CD1c-positive myeloid dendritic cell (primary cell): ENCODE data around the gene ART5.
"Not testable (repeated sequence)": the region's sequence is repeated elsewhere in the genome, so short reads cannot be mapped to it uniquely, and the experiment has no call there.

Source experiments
- DNase-seq: peaks from one replicate; pipeline ENCODE4 v3.0.0-alpha.2; 2016; ENCODE audit errors: extremely low spot score

ART5 gene

DNA sequence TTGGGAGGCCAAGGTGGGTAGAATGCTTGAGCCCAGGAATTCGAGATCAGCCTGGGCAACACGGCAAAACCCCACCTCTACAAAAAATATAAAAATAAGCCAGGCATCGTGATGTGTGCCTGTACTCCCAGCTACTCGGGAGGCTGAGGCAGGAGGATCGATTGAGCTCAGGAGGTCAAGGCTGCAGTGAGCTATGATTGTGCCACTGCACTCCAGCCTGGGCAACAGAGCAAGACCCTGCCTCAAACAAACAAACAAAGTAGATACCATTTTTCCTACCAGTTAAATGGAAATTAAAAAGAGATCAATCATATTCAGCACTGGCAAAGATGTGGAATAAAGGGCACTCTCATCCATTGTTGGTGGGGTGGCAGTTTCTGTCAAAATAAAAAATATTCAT lies 15.5 kb upstream of the ART5 start:
- not testable (repeated sequence) for DNase-seq

GRCh38 chr11:3655547-3655946 lies 13.8 kb upstream of the ART5 start:
- DNase-seq, result no peak

GRCh38 chr11:3652514-3652913 lies 10.7 kb upstream of the ART5 start:
- DNase-seq, result not testable (repeated sequence)

DNA sequence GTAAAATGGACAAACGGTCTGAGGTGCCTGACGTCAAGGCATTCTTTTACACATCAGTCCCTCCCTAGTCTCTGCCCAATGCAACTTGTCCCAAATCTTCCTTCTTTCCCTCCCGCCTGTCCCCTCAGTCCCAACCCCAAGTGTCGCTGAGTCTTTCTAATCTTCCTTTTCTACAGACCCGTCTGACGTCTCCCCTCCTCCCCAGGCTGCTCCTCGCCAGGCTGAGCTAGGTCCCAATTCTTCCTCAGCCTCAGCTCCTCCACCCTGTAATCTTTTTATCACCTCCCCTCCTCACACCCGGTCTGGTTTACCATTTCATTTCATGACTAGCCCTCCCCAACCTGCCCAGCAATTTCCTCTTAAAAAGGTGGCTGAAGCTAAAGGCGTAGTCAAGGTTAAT lies 7.6 kb upstream of the ART5 start:
- DNase-seq, result not testable (repeated sequence)

GRCh38 chr11:3648843-3649242 lies 7.1 kb upstream of the ART5 start:
- not testable (repeated sequence) for DNase-seq

- DNase-seq, result no peak
Measured at GRCh38 chr11:3645552-3645951, 3.8 kb upstream of the ART5 start.

GRCh38 chr11:3644817-3645235 lies 3.0 kb upstream of the ART5 start, which contains the start of gene ART1:
ART1 (plus strand) TSS chr11:3645128; CDS start chr11:3659214, 14,086 bp downstream.
- no peak for DNase-seq

GRCh38 chr11:3643102-3643546 lies 1.3 kb upstream of the ART5 start:
- DNase-seq, result not testable (repeated sequence)

GRCh38 chr11:3642071-3642951 lies 519 bp upstream of the ART5 start:
- peak; percentile 75 for DNase-seq

DNA sequence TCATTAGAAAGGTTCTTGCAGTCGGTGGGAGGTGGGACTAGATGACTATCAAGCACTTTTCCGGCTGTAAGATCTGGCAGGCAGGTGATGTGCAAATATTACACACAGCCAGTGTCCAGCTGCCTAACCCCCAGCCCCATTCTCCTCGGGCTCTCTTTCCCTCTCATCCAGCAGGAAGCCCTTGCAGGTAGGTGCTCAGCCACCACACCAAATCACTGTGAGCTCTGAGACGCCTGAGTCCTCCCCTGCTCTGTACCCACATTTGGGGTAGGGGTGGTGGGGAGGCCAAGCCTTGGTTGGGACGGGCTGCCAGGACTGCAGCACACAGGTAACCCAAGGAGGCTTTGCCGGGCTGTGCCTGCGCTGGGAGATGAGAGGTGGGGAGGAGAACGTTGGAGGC lies 601 bp downstream of the ART5 start:
- no peak for DNase-seq

DNA sequence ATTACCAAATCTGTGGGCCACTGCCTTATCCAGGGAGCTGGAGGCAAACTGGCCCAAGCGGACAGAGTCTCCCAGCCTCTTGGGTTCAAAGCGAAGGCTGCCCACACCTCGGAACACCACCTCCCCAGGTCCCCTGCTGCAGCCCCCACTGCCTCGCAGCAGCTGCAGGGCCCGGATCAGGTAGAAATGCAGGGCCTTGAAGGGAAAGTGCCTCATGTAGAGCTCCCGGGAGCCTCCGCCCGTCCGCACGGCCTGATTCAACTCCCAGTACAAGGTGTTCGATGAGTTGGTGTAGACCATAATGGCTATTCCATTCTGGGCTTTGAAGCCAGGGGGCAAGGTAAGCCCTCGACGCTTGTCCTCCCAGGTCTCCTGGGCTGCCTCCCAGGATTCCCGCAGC lies 2.0 kb downstream of the ART5 start:
- no peak for DNase-seq

GRCh38 chr11:3638513-3638912 lies 3.3 kb downstream of the ART5 start:
- DNase-seq, result no peak

DNA sequence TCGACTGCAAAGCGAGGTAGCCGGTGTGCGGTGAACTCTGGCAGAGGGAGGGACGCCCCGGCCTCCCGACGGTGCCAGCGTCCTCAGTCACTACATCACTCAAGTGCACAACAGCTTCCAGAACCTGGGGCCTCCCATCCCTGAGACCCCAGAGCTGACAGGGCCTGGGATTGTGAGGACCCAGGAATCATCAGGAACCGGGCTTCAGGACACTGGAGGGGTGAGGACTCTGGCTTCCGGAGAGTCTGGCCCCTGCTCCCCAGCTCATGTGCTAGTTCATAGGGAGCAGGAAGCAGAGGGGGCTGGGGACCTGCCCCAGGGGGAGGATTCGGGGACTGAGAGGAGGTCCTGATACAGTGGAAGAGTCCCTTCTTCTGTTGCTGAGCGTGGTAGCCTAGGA lies 4.6 kb downstream of the ART5 start:
- DNase-seq, result no peak

- no peak for DNase-seq
Measured at GRCh38 chr11:3635641-3636375, 6.0 kb downstream of the ART5 start.

- DNase-seq, result no peak
Measured at GRCh38 chr11:3632070-3632660, 9.6 kb downstream of the ART5 start.

DNA sequence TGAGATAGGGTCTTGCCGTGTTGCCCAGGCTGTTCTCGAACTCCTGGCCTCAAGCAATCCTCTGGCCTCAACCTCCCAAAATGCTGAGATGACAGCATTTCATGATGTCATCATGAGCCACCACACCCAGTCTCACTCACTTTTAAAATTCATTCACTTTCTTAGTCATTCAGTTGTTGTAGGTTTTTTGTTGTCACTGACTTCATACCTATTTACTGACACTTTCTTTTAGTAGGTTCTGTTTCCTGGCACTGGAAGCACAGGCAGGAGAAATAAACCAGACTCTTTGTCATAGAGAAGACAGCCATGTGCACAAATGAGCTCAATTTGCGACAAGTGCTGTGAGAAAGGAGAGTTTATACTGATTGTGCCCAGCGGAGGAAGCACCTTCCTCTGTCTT lies 10.5 kb downstream of the ART5 start:
- DNase-seq, result no peak

- DNase-seq, result no peak
Measured at GRCh38 chr11:3627291-3627690, 14.5 kb downstream of the ART5 start.

- peak; percentile 57 for DNase-seq
Measured at GRCh38 chr11:3626250-3626960, 15.4 kb downstream of the ART5 start.

GRCh38 chr11:3623767-3624458 lies 17.9 kb downstream of the ART5 start:
- DNase-seq, result no peak

DNA sequence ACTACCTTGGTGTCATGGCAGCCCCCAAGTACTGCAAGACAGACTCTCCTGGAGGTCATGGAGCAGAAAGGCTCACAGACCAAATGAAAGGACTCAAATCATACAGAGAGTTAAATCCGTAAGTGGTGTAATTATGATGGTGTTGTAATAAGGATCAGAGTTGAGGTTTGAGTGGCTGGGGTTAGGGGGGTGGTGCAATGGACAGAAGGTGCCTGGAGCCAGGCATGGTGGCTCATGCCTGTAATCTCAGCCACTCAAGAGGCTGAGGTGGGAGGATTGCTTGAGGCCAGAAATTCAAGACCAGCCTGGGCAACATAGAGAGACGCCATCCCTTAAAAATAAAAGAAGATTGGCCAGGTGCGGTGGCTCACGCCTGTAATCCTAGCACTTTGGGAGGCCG lies 18.7 kb downstream of the ART5 start:
- DNase-seq, result no peak

GRCh38 chr11:3622521-3622920 lies 19.3 kb downstream of the ART5 start:
- no peak for DNase-seq
